Activated naive CD4-positive, alpha-beta T cell treated with anti-CD3 and anti-CD28 coated beads, Interleukin-2, amount 50 U/mL, for 16 hours (primary cell): ENCODE results near the gene GYS1.

ENCODE experiments used
- DNase-seq: peaks from one replicate; pipeline ENCODE4 v3.0.0-alpha.2; 2020

GYS1 gene

GRCh38 chr19:48988286-48988685, 4.8 kb downstream of the GYS1 start:
- DNase-seq, result no peak

GRCh38 chr19:48987323-48987722, 5.8 kb downstream of the GYS1 start:
- no peak for DNase-seq

- no peak for DNase-seq
These were observed 6.9 kb downstream of the GYS1 start for GRCh38 chr19:48986211-48986610.

- DNase-seq, result no peak
These were observed 7.4 kb downstream of the GYS1 start for GRCh38 chr19:48985711-48986110.

- no peak for DNase-seq
These were observed 10.8 kb downstream of the GYS1 start for GRCh38 chr19:48982280-48982679.

- DNase-seq, result no peak
These were observed 16.0 kb downstream of the GYS1 start for GRCh38 chr19:48977061-48977460.

- DNase-seq, result peak; percentile 40
These were observed 16.9 kb downstream of the GYS1 start for GRCh38 chr19:48975947-48976847.

- DNase-seq, result peak; percentile 87
These were observed 22.1 kb downstream of the GYS1 start for GRCh38 chr19:48970923-48971395.

- DNase-seq, result no peak
These were observed 22.9 kb downstream of the GYS1 start for GRCh38 chr19:48970139-48970766.

- no peak for DNase-seq
These were observed 23.6 kb downstream of the GYS1 start for GRCh38 chr19:48969276-48970138.

- no peak for DNase-seq
These were observed 24.3 kb downstream of the GYS1 start for GRCh38 chr19:48968813-48969218.

- no peak for DNase-seq
These were observed 24.9 kb downstream of the GYS1 start for GRCh38 chr19:48968179-48968661.

- DNase-seq, result no peak
These were observed 25.5 kb downstream of the GYS1 start for GRCh38 chr19:48967346-48968178.

- no peak for DNase-seq
These were observed 26.4 kb downstream of the GYS1 start for GRCh38 chr19:48966541-48967345.

GRCh38 chr19:48965806-48966540, 27.1 kb downstream of the GYS1 start:
- peak; percentile 90 for DNase-seq

GRCh38 chr19:48965040-48965805, 27.9 kb downstream of the GYS1 start, which contains the start of gene FTL:
TSS of gene FTL (plus strand) at chr19:48965309. CDS start at chr19:48965508, 199 bp downstream.
- peak; percentile 94 for DNase-seq

GRCh38 chr19:48964205-48965039, 28.7 kb downstream of the GYS1 start:
- no peak for DNase-seq
